Breast epithelium (tissue), 4 donors: Measurements from ENCODE around the gene IL36B. TPM values are rescaled to one million over a fixed set of nuclear protein-coding genes. Genes with fewer than 3 reads are reported as not detected.

Experiments used
- DNase-seq, 2 donors: peaks; one replicate each; pipeline ENCODE4 v3.0.0-alpha.2; 2019; ENCODE audit warnings: low spot score in 2 of 2
- H3K27ac ChIP-seq, 2 donors: fragments of 200-600 bp; sonication (generic) in 1 of 2; one replicate each; pipeline ENCODE4 v1.5.1; 2016 to 2019; ENCODE audit warnings: mild to moderate bottlenecking in 1 of 2
- H3K27me3 ChIP-seq, 2 donors: fragments of 200-600 bp; sonication (generic) in 1 of 2; one replicate each; pipeline versions ENCODE4 v1.5.1 to v1.6.0; 2017 to 2019; ENCODE audit warnings: control low read depth in 1 of 2, mild to moderate bottlenecking in 1 of 2
- H3K36me3 ChIP-seq: fragments of 200-600 bp; one replicate; pipeline ENCODE4 v1.5.1; 2019
- H3K4me1 ChIP-seq, 2 donors: fragments of 200-600 bp; sonication (generic); one replicate each; pipeline ENCODE4 v1.5.1; 2016 to 2019; ENCODE audit warnings: control low read depth in 1 of 2
- H3K4me3 ChIP-seq, 3 donors: fragments of 200-600 bp; sonication (generic); 1 replicate in 2 of 3; 2 replicates in 1 of 3; pipeline ENCODE4 v1.5.1; 2016 to 2019; ENCODE audit warnings: mild to moderate bottlenecking in 3 of 3, moderate library complexity in 2 of 3
- H3K9me3 ChIP-seq, 2 donors: fragments of 200-600 bp; sonication (generic) in 1 of 2; one replicate each; pipeline ENCODE4 v1.5.1; 2016 to 2019; ENCODE audit warnings: control low read depth in 1 of 2
- CTCF ChIP-seq, 3 donors: fragments of 450-650 bp; IDR thresholded peaks; one replicate each; pipeline ENCODE4 v1.5.1; 2016 to 2017; ENCODE audit warnings: antibody characterized with exemption in 3 of 3, mild to moderate bottlenecking in 3 of 3, moderate library complexity in 3 of 3
- POLR2A ChIP-seq: fragments of 450-650 bp; IDR thresholded peaks from one replicate; pipeline ENCODE4 v1.6.1; 2016; ENCODE audit warnings: antibody characterized with exemption, mild to moderate bottlenecking, moderate library complexity
- POLR2AphosphoS5 ChIP-seq, 3 donors: sonication (generic); formaldehyde crosslinking; IDR thresholded peaks; one replicate each; pipeline ENCODE4 v1.6.1; 2017; ENCODE audit warnings: antibody characterized with exemption in 3 of 3
- intact Hi-C: fragments of 100-400 bp; cut with DNase I; formaldehyde crosslinking; loops from one replicate; pipeline ENCODE4 v1.15.1; 2023; ENCODE audit warnings: low total_unique reads
- total RNA-seq, 3 donors: library from RNA; depleted of rRNA; stranded (reverse); fragments of >200 nt; gene quantifications; one replicate each; pipeline ENCODE4 v1.1.0, GENCODE V29; 2016

IL36B gene
- total RNA-seq, 3 donors from 2014 or later: not detected

- Histone ChIP-seq H3K36me3 (no peaks in the 10 kb centered on the region), H3K27me3 (no peaks in the 10 kb centered on the region), H3K9me3 (no peaks in the 10 kb centered on the region), H3K4me1 (no peaks in the 10 kb centered on the region), H3K4me3 (no peak overlapping the region), H3K27ac (no peak overlapping the region)
- no peak for DNase-seq
- no peak for TF ChIP-seq POLR2A
- no peak for TF ChIP-seq CTCF (IDR thresholded peaks at IDR 0.05)
- no peak for TF ChIP-seq POLR2AphosphoS5 (IDR thresholded peaks at IDR 0.05)
- intact Hi-C loops: no loop called here
Observed at GRCh38 chr2:113093613-113093977, 40.9 kb upstream of the IL36B start.

GRCh38 chr2:113092864-113093612 lies 40.4 kb upstream of the IL36B start:
- Histone ChIP-seq H3K27ac (no peak overlapping the region), H3K9me3 (no peaks in the 10 kb centered on the region), H3K36me3 (no peaks in the 10 kb centered on the region), H3K4me1 (no peaks in the 10 kb centered on the region), H3K27me3 (no peaks in the 10 kb centered on the region), H3K4me3 (no peak overlapping the region)
- no peak for DNase-seq
- intact Hi-C loops: no loop called here
- TF ChIP-seq POLR2A (no peak), CTCF (IDR thresholded peaks at IDR 0.05) (no peak), POLR2AphosphoS5 (IDR thresholded peaks at IDR 0.05) (no peak)

GRCh38 chr2:113091231-113091896 lies 38.7 kb upstream of the IL36B start:
- intact Hi-C loops: no loop called here

GRCh38 chr2:113089916-113090315 lies 37.2 kb upstream of the IL36B start:
- Histone ChIP-seq H3K4me3 (no peak overlapping the region), H3K27me3 (no peaks in the 10 kb centered on the region), H3K9me3 (no peaks in the 10 kb centered on the region), H3K27ac (no peak overlapping the region), H3K36me3 (no peaks in the 10 kb centered on the region), H3K4me1 (no peaks in the 10 kb centered on the region)
- DNase-seq: no peak
- TF ChIP-seq POLR2A (no peak), POLR2AphosphoS5 (IDR thresholded peaks at IDR 0.05) (no peak), CTCF (IDR thresholded peaks at IDR 0.05) (no peak)
- intact Hi-C loops: no loop called here

More at GRCh38 chr2:113091231-113091896, 38.7 kb upstream of the IL36B start:
- Histone ChIP-seq H3K4me3 (no peak overlapping the region), H3K36me3 (no peaks in the 10 kb centered on the region), H3K4me1 (no peaks in the 10 kb centered on the region), H3K27ac (no peak overlapping the region), H3K27me3 (no peaks in the 10 kb centered on the region), H3K9me3 (no peaks in the 10 kb centered on the region)
- no peak for TF ChIP-seq CTCF (IDR thresholded peaks at IDR 0.05)
- no peak for TF ChIP-seq POLR2A
- no peak for DNase-seq

- no peak overlapping the region for H3K27ac ChIP-seq
- H3K4me3 ChIP-seq: no peak overlapping the region
- no peaks in the 10 kb centered on the region for H3K4me1 ChIP-seq
- no peaks in the 10 kb centered on the region for H3K36me3 ChIP-seq
- DNase-seq: no peak
- TF ChIP-seq POLR2A: no peak
- no peak for TF ChIP-seq POLR2AphosphoS5 (IDR thresholded peaks at IDR 0.05)
- no peak for TF ChIP-seq CTCF (IDR thresholded peaks at IDR 0.05)
- H3K9me3 ChIP-seq: no peaks in the 10 kb centered on the region
- intact Hi-C loops: no loop called here
- peaks cover 0 to 3% of the 10 kb centered on the region in 2 donors for H3K27me3 ChIP-seq
Observed at GRCh38 chr2:113088213-113088992, 35.7 kb upstream of the IL36B start.
